Measurements from ENCODE around the gene CHD1.

DNA sequence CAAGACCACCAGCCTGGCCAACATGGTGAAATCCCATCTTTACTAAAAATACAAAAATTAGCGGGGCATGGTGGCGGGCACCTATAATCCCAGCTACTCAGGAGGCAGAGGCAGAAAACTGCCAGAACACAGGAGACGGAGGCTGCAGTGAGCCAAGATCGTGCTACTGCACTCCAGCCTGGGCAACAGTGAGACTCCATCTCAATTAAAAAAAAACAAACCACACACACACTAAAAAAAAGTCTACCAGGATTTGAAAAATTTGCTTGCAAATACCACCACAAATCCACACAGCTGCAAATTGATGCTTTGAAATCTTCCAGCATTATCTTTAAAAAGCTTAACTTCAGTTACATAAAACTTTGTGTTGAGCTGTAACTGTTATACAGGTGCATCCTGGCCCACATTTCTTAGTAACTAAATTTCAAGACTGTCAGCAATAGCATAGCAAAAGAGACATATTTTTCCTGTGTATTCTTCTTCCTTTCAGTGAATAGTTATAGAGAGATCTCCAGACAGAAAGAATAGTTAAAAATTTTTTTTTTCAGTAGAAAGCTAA is 6.8 kb downstream of the CHD1 start:
- TF ChIP-seq, protein P1, sequence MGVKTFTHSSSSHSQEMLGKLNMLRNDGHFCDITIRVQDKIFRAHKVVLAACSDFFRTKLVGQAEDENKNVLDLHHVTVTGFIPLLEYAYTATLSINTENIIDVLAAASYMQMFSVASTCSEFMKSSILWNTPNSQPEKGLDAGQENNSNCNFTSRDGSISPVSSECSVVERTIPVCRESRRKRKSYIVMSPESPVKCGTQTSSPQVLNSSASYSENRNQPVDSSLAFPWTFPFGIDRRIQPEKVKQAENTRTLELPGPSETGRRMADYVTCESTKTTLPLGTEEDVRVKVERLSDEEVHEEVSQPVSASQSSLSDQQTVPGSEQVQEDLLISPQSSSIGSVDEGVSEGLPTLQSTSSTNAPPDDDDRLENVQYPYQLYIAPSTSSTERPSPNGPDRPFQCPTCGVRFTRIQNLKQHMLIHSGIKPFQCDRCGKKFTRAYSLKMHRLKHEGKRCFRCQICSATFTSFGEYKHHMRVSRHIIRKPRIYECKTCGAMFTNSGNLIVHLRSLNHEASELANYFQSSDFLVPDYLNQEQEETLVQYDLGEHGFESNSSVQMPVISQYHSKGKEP (CRISPR knock-in tag; IDR thresholded peaks at IDR 0.05): no peak
- TF ChIP-seq HOXA5 (CRISPR knock-in tag; IDR thresholded peaks at IDR 0.05) (no peak), POLR2A (IDR thresholded peaks at IDR 0.05; ENCODE audit: insufficient read depth in 1 of 2, low read depth in 2 of 2, low read length in 2 of 2) (no peak)

All from HepG2 (cell line).